NT2/D1 (cell line): ENCODE data around the gene MIXL1.

ENCODE experiments used
- DNase-seq: peaks from one replicate; pipeline ENCODE4 v3.0.0-alpha.2; 2011; ENCODE audit warnings: low read depth, low spot score
- H3K27me3 ChIP-seq: 2 replicates; pipeline ENCODE4 v1.6.0; 2011; ENCODE audit warnings: mild to moderate bottlenecking; ENCODE audit not compliant: insufficient read length, insufficient read depth
- H3K36me3 ChIP-seq: 2 replicates; pipeline ENCODE4 v1.6.1; 2011; ENCODE audit warnings: mild to moderate bottlenecking, low read length, mixed read lengths; ENCODE audit not compliant: insufficient read depth, insufficient read length
- H3K4me1 ChIP-seq: 2 replicates; pipeline ENCODE4 v1.5.1; 2011; ENCODE audit not compliant: insufficient read depth, insufficient read length
- H3K4me3 ChIP-seq: 2 replicates; pipeline ENCODE4 v1.5.1; 2011; ENCODE audit warnings: low read depth; ENCODE audit not compliant: insufficient read length
- H3K9ac ChIP-seq: 2 replicates; pipeline ENCODE4 v1.6.0; 2011; ENCODE audit warnings: low read depth; ENCODE audit not compliant: insufficient read length
- H3K9me3 ChIP-seq: 2 replicates; pipeline ENCODE4 v1.5.1; 2011; ENCODE audit warnings: mild to moderate bottlenecking, low read length; ENCODE audit not compliant: insufficient read depth
- SUZ12 ChIP-seq: IDR thresholded peaks from 2 replicates; pipeline ENCODE4 v1.6.1; 2011; ENCODE audit not compliant: insufficient read length, insufficient read depth; ENCODE audit errors: extremely low read depth
- YY1 ChIP-seq: IDR thresholded peaks from 2 replicates; pipeline ENCODE4 v1.6.1; 2011; ENCODE audit not compliant: insufficient read length, insufficient read depth
- ZNF274 ChIP-seq: IDR thresholded peaks from 2 replicates; pipeline ENCODE4 v1.6.1; 2011; ENCODE audit warnings: mild to moderate bottlenecking, low read depth, low read length

The MIXL1 gene

GRCh38 chr1:226223157-226223785 is at the start of gene MIXL1:
MIXL1 (plus strand) TSS chr1:226223664; CDS start chr1:226223682, 18 bp downstream.
- H3K27me3 ChIP-seq: peaks cover 36% of the 10 kb centered on the region
- TF ChIP-seq YY1: no peak
- no peak for TF ChIP-seq SUZ12
- no peak for TF ChIP-seq ZNF274
- H3K4me1 ChIP-seq: peaks cover 2% of the 10 kb centered on the region
- no peak for DNase-seq
- H3K4me3 ChIP-seq: peak within 1 kb of the TSS; percentile 78
- no peaks in the 10 kb centered on the region for H3K36me3 ChIP-seq
- peak within 1 kb of the TSS; percentile 89 for H3K9ac ChIP-seq
- no peaks in the 10 kb centered on the region for H3K9me3 ChIP-seq

- H3K9ac ChIP-seq: no peak overlapping the region
- TF ChIP-seq ZNF274: no peak
- no peak for TF ChIP-seq SUZ12
- no peak for TF ChIP-seq YY1
- no peaks in the 10 kb centered on the region for H3K4me1 ChIP-seq
- no peaks in the 10 kb centered on the region for H3K9me3 ChIP-seq
- peaks cover 41% of the 10 kb centered on the region for H3K36me3 ChIP-seq
- DNase-seq: no peak
- no peak overlapping the region for H3K4me3 ChIP-seq
- H3K27me3 ChIP-seq: no peaks in the 10 kb centered on the region
These were observed 46.6 kb upstream of the MIXL1 start for GRCh38 chr1:226176870-226177269.

GRCh38 chr1:226181996-226182714 is 41.3 kb upstream of the MIXL1 start:
- Histone ChIP-seq H3K36me3 (peaks cover 48% of the 10 kb centered on the region), H3K27me3 (no peaks in the 10 kb centered on the region), H3K9ac (peak overlapping the region; percentile 36), H3K4me3 (no peak overlapping the region), H3K9me3 (no peaks in the 10 kb centered on the region), H3K4me1 (peaks cover 3% of the 10 kb centered on the region)
- DNase-seq: no peak
- TF ChIP-seq SUZ12: no peak
- TF ChIP-seq YY1: no peak
- no peak for TF ChIP-seq ZNF274

- peak overlapping the region; percentile 95 for H3K4me3 ChIP-seq
- peaks cover 3% of the 10 kb centered on the region for H3K4me1 ChIP-seq
- H3K9ac ChIP-seq: peak overlapping the region; percentile 99
- no peaks in the 10 kb centered on the region for H3K9me3 ChIP-seq
- DNase-seq: no peak
- H3K36me3 ChIP-seq: peaks cover 33% of the 10 kb centered on the region
- H3K27me3 ChIP-seq: no peaks in the 10 kb centered on the region
- TF ChIP-seq ZNF274: no peak
- no peak for TF ChIP-seq YY1
- TF ChIP-seq SUZ12: no peak
These were observed 38.1 kb upstream of the MIXL1 start for GRCh38 chr1:226185141-226186036.

GRCh38 chr1:226186124-226187018 is 37.1 kb upstream of the MIXL1 start, which contains the start of gene ACBD3:
ACBD3 (minus strand) TSS chr1:226186741; CDS start chr1:226186675, 66 bp downstream.
- DNase-seq: peak; percentile 85
- H3K4me3 ChIP-seq: peak within 1 kb of the TSS; percentile 95
- H3K9ac ChIP-seq: peak within 1 kb of the TSS; percentile 99
- H3K9me3 ChIP-seq: no peaks in the 10 kb centered on the region
- TF ChIP-seq ZNF274: no peak
- peak; percentile 60 for TF ChIP-seq YY1
- peaks cover 24% of the 10 kb centered on the region for H3K36me3 ChIP-seq
- no peaks in the 10 kb centered on the region for H3K27me3 ChIP-seq
- peaks cover 3% of the 10 kb centered on the region for H3K4me1 ChIP-seq

GRCh38 chr1:226187019-226187322 is 36.5 kb upstream of the MIXL1 start:
- no peaks in the 10 kb centered on the region for H3K27me3 ChIP-seq
- peaks cover 19% of the 10 kb centered on the region for H3K36me3 ChIP-seq
- peak overlapping the region; percentile 95 for H3K4me3 ChIP-seq
- H3K4me1 ChIP-seq: peaks cover 3% of the 10 kb centered on the region
- no peaks in the 10 kb centered on the region for H3K9me3 ChIP-seq
- peak overlapping the region; percentile 99 for H3K9ac ChIP-seq
- DNase-seq: no peak
- no peak for TF ChIP-seq SUZ12
- TF ChIP-seq ZNF274: no peak
- TF ChIP-seq YY1: no peak
